Activated CD8-positive, alpha-beta memory T cell treated with anti-CD3 and anti-CD28 coated beads, Interleukin-2, amount 50 U/mL, for 48 hours (primary cell): ENCODE results near the gene RXRB.
"Not testable (repeated sequence)": the region's sequence is repeated elsewhere in the genome, so short reads cannot be mapped to it uniquely, and the experiment has no call there.

ENCODE experiments used
- DNase-seq: peaks from one replicate; pipeline ENCODE4 v3.0.0-alpha.2; 2020

Gene RXRB

DNA sequence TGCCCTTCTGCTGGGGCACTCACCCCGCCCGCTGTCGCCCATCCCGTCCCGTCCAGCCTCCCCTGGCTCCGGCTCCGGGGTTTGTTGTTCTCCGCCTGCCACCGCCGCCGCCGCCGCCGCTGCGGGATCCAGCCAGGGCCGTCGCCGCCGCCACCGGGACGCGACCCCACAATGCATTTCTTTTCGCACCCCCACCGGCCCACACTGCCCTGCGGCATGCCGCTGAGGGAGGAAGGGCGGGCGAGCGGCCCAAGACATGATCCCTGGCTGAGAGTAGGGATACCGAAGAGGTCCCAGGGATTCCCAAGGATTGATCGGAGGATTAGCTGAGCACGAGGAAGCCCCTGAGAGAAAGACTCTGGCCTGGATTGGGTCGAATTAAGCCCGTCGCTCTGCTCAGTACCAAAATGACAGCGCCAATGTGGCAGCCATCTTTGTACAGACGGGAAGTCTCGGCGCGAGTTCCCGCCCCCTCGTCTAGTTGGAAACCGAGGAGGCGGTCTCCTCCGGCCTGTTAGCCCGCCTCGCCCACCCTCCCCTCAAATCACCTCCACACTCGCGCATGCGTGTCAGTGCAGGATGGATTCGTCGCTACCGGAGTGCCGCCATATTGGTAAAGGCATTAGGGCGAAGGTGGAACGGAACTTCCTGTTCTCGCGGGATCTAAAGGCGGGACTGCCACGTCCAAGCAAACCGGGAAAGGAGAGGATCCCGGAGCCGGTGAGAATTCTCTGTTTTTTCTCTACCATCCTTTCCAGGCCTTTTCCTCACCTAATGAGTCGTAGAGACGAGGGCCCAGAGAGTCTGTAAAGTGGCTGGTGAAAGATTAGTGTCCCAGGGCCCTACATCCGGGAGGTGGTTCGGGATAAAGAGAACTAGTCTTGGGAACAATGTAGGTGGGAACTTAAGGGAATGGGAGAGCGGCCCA, at the start of gene RXRB, which contains the start of gene SLC39A7:
TSS of gene RXRB (minus strand) at position 447 of the 928 bp plus-strand sequence. CDS start at position 258, 189 bp downstream.
TSS of gene SLC39A7 (plus strand) at position 649 of the 928 bp plus-strand sequence. CDS start 379 bp downstream, outside the sequence.
- peak; percentile 98 for DNase-seq

DNA sequence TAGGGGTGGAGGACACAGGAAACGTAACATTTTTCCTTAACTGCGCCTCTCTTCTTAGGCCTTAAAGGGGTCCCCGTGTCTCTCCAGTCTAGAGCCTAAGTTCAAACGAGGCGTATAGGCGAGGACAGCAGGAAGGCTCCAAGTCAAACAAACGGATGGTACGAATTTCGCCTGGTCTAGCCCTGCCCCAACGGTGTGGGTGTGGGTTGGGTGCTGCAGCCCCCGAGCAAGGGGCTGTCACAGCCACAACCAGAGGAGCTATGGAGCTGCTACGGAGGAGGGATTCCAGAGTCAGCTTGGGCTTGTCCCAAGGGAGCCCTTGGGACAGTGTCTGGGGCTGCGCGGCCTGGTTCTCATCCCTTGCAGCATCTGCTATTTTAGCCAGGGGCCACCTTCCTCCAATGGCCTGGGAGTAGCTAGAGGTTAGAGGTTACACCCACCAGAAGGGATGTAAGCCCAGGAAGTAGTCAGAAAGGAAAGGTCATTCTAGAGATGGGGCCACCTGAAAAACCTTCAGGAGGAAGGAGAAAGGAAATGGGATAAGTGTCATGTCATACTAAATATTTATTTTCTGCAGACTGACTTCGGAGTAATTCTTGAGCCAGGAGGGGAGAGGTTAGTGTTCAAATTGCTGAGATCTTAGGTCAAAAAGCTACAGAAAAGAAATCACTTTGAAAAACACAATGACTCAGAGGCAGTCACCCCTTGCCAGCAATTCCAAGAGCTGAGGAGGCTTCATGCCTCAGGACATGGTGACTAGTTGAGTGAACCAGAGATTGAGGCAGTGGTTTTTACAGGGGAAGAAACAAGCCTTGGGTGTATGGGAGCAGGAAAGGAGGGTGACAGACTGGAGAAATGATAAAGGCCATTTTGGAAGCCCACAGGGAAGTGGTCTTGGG, 49.5 kb upstream of the RXRB start:
- DNase-seq, result no peak

- DNase-seq, result peak; percentile 94
Observed at GRCh38 chr6:33248932-33249731, 48.7 kb upstream of the RXRB start.

DNA sequence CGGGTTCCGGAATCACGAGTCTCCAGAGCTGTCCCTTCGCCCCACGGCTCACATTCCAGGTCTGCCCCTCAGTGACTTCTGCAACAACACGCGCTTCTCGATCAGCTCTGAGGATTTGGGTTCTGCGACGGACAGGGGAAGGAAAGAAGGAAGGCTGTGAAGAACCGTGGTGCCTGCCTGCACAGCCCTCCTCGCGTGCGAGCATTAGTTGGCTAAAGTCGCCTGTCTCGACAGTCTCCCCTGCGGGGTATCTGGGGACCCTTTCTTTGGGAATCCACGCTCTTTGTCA, 48.1 kb upstream of the RXRB start:
- no peak for DNase-seq

DNA sequence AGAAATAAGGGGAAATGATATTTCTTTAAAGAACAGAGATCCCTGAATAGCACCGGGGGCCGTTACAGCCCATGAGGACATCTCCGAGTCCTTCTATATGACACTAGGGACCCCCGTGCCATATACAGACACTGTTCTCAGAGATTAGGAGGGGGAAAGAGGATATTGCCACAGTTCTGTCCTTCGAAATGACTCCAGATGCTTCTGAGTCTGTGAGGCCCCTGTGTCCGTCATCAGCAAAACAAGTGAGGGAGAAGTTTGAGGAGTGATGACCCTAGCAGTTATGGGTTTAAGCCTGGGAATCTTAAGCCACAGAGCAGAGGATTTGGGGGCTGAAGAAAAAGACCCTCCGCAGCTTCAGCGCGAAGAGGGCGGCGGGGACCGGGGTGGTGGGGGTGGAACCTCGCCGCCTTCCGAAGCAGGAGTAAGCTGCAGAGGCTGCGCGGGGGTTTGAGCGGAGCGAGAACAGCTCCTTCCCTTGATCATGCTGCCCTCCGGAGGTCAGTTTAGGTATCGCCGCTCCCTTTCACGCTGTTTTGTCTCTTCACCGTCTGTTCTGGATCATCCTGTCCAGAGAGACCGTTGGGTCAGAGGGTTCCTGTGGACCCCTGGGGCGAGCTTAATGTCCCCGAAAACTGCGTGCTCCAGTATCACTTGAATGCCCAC, 47.6 kb upstream of the RXRB start:
- DNase-seq, result peak; percentile 96

DNA sequence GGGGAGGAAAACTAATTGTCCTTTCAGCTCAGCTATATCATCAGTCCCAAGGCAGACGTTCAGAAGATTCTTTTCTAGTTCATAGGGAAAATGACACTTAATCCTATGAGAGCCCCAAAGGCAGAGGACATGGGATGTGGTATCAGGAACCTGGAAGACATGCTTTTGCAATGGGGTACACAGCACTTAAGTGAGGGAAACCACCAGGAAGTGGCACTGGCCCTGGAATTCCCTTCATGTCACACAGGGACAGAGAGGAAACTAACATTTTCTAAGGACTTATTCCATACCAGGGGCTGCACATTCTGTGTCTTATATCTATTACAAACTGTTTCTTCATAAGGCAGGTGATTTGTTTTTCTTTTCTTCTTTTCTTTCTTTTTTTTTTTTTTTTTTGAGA, 43.0 kb upstream of the RXRB start:
- DNase-seq, result no peak

DNA sequence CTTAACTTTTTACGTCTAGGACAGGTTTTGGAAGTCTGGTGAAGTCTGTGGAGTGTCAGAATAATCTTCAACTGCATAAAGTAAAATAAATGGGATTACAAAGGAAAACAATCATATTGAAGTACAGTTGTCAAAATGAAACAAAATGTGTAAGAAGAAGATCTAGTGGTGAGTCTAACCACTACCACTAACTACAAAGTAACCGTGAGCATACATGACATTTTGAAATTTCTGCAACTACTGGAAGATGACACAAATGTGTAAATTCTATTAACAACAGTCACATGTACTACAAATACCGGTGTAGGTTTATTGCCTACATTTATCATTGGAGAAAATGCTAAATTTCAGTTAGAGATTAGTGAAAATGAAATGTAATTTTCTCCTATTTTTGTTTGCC, 41.5 kb upstream of the RXRB start:
- DNase-seq, result no peak

GRCh38 chr6:33237741-33238140, 37.3 kb upstream of the RXRB start:
- no peak for DNase-seq

GRCh38 chr6:33236852-33237251, 36.4 kb upstream of the RXRB start:
- DNase-seq, result no peak

DNA sequence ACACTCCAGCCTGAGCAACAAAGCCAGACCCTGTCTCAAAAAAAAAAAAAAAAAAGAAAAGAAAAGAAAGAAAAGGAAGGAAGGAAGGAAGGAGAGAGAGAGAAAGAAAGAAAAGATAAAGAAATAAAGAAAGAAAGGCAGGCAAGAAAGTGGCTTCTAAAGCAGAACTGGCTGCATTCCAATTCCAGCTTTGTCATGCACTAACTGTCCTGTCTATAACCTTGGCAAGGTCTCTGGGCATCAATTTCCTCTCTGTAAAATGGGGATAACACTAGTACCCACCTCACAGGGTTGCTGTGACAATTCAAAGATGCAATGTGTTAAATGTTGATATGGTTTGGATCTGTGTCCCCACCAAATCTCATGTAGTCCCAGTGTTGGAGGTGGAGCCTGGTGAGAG, 35.9 kb upstream of the RXRB start:
- no peak for DNase-seq

- DNase-seq, result no peak
Observed at GRCh38 chr6:33235221-33235634, 34.8 kb upstream of the RXRB start.

DNA sequence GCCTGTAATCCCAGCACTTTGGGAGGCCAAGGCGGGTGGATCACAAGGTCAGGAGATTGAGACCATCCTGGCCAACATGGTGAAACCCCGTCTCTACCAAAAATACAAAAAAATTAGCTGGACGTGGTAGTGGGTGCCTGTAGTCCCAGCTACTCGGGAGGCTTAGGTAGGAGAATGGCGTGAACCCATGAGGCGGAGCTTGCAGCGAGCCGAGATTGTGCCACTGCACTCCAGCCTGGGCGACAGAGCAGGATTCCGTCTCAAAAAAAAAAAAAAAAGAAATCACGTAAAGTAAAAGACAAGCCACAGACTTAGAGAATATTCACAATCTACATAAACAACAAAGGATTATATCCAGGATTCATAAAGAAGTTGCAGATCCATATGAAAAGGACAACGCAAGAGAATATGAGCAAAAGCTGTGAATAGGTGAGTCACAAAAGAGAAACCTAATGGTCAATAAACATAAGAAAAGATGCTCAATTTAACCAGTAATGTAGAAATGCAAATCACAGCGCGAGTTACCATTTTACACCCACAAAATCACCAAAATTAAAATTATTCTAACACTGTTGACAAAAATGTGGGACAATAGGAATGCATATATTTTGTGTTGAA, 26.1 kb upstream of the RXRB start:
- not testable (repeated sequence) for DNase-seq

DNA sequence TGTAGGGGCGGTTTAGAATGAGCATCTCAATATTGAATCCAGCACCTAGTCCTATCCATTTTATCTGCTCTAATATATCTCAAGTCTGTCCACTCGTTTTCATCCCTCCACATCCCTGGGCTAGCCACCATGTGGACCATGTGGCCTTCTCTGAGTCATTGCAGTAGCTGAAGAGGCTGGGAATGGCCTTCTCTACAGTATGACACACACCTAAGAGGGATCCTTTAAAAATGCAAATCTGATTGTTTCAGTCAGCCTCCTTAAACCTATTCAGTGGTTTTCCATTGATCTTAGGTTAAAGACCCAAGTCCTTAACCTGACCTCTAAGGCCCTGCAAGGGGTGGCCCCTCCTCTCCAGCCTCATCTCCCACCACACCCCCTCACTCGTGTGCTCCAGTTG, 17.2 kb upstream of the RXRB start:
- DNase-seq, result no peak

DNA sequence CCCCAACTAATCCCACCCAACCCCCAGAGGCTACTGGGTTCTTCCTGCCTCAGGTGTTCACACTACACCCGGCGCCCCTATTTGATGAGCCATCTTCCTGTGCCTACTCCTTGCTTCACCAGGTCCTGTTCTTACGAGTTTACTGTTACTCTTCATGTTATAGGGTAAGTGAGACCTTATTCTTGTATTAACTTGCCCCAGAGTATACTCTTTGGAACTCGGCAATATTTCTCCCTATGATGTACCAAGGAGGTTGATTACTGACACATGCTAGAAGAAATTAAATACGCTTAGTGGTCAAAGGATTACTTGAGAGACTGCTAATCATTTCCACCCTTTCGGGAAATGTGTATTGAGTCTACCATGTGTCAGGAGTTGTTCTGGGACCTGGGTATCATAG, 16.8 kb upstream of the RXRB start:
- no peak for DNase-seq

DNA sequence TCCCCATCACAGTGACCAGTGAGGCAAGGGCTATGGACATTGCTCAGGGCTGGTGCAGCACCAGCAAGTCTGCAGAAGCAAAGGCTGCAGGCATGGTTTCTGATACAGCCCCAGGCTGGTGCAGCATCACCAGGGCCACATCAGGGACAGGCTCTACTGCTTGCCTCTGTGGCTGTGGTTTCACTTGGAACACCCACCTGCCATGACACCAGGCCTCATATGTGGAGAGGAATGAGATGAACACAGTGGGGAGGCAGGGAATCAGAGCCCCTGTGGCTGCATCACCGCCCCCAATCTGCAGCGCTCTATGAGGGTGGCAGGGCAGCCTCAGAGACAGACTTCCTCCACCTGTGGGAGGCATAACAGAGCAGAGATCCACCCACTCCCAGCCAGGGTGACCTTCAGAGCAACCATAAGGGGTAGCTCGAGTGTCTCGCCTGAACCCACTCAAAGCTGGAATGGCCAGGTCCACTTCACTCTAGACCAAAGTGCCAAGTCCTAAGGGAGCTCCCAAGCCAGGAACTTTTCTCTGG, 15.7 kb upstream of the RXRB start:
- peak; percentile 54 for DNase-seq

GRCh38 chr6:33215271-33216116, 15.0 kb upstream of the RXRB start:
- no peak for DNase-seq

GRCh38 chr6:33213989-33214335, 13.5 kb upstream of the RXRB start:
- DNase-seq, result no peak

- no peak for DNase-seq
Observed at GRCh38 chr6:33213166-33213988, 12.9 kb upstream of the RXRB start.

- DNase-seq, result no peak
Observed at GRCh38 chr6:33212857-33213165, 12.3 kb upstream of the RXRB start.
